Thymus (tissue), 11 donors: Measurements from ENCODE around the gene C1QTNF8. TPM values are rescaled to one million over a fixed set of nuclear protein-coding genes. Genes with fewer than 3 reads are reported as not detected.

Source experiments
- DNase-seq, 9 donors: peaks; one replicate each; pipeline ENCODE4 v3.0.0-alpha.2; 2013; ENCODE audit warnings: low spot score in 9 of 9, low read depth in 6 of 9, missing footprints in 1 of 9
- H3K27ac ChIP-seq, 2 donors: one replicate each; pipeline ENCODE4 v1.5.1; 2013; ENCODE audit warnings: control low read depth in 1 of 2, low read depth in 1 of 2, low read length in 1 of 2, mild to moderate bottlenecking in 1 of 2, moderate library complexity in 1 of 2
- H3K27me3 ChIP-seq, 2 donors: one replicate each; pipeline ENCODE4 v1.5.1; 2013; ENCODE audit warnings: low read length in 1 of 2; ENCODE audit not compliant: control insufficient read depth in 2 of 2, insufficient read depth in 1 of 2
- H3K36me3 ChIP-seq, 2 donors: one replicate each; pipeline ENCODE4 v1.5.1; 2013; ENCODE audit warnings: low read length in 1 of 2, mild to moderate bottlenecking in 1 of 2, moderate library complexity in 1 of 2; ENCODE audit not compliant: control insufficient read depth in 2 of 2, insufficient read depth in 2 of 2
- H3K4me1 ChIP-seq, 2 donors: one replicate each; pipeline ENCODE4 v1.5.1; 2013; ENCODE audit warnings: low read length in 2 of 2; ENCODE audit not compliant: control insufficient read depth in 2 of 2, insufficient read depth in 2 of 2
- H3K4me3 ChIP-seq, 2 donors: one replicate each; pipeline ENCODE4 v1.5.1; 2013; ENCODE audit warnings: low read length in 2 of 2, control low read depth in 1 of 2, mild to moderate bottlenecking in 1 of 2
- H3K9me3 ChIP-seq, 2 donors: one replicate each; pipeline ENCODE4 v1.5.1; 2013; ENCODE audit warnings: low read length in 1 of 2, mild to moderate bottlenecking in 1 of 2; ENCODE audit not compliant: control insufficient read depth in 2 of 2, insufficient read depth in 1 of 2
- WGBS: extraction: QIAGEN DNeasy Blood & Tissue Kit; methylation state at CpG from one replicate; pipeline ENCODE4 v1.1.7; 2013; 5-methylcytosine and 5-hydroxymethylcytosine counted together
- polyA plus RNA-seq: library from polyadenylated mRNA; stranded (reverse); fragments of 200-250 nt; gene quantifications from one replicate; pipeline ENCODE4 v1.2.3, GENCODE V29; 2013
- total RNA-seq: library from RNA; stranded (reverse); fragments of 120-200 nt; gene quantifications from one replicate; pipeline ENCODE4 v1.2.4, GENCODE V29; 2013
- donor health status: healthy.

C1QTNF8 gene
- total and polyA plus RNA-seq, 2 donors = 0.05 TPM; not detected in 1

DNA sequence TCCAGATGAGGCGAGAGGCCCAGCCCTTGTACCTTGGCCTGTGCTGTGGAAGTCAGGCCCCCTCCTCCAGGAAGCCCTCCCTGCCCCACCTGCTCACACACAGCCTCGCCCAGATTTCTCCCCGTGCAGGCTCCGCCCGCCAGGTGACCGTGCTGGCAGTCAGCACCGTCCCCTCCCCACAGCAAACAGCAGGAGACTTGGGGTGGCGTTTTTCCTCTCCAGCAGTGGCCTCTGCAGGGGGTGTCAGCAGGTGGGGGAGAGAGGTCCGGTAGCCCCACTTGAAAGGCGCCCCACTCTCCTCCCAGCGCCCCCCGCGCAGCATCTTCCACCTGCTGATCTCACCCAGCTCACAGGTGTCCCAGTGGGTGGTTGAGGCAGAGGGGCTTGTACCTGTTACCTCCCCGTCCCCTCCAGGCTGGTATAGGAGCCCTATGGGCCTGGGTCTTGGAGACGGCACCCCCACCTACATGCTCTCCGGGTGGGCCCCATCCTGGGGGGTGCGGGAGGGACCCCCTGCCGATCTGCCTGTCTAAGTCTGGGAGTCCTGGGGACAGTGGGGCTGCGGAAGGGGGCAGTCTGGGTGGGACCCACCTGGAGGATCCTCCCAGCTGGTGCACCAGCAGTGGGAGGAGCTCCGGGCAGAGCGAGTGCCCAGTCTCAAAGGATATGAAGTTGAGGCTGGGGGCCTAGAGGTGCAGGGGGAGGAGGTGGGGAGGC lies 4.2 kb upstream of the C1QTNF8 start:
- peaks cover 9 to 57% of the 10 kb centered on the region in 2 donors for H3K27me3 ChIP-seq
- H3K27ac ChIP-seq = no peak overlapping the region
- H3K4me1 ChIP-seq = no peaks in the 10 kb centered on the region
- H3K36me3 ChIP-seq = no peaks in the 10 kb centered on the region
- H3K4me3 ChIP-seq = no peak overlapping the region
- no peaks in the 10 kb centered on the region for H3K9me3 ChIP-seq
- no peak for DNase-seq
- 65% methylated on average over 21 of the region's 21 CpGs for WGBS

DNA sequence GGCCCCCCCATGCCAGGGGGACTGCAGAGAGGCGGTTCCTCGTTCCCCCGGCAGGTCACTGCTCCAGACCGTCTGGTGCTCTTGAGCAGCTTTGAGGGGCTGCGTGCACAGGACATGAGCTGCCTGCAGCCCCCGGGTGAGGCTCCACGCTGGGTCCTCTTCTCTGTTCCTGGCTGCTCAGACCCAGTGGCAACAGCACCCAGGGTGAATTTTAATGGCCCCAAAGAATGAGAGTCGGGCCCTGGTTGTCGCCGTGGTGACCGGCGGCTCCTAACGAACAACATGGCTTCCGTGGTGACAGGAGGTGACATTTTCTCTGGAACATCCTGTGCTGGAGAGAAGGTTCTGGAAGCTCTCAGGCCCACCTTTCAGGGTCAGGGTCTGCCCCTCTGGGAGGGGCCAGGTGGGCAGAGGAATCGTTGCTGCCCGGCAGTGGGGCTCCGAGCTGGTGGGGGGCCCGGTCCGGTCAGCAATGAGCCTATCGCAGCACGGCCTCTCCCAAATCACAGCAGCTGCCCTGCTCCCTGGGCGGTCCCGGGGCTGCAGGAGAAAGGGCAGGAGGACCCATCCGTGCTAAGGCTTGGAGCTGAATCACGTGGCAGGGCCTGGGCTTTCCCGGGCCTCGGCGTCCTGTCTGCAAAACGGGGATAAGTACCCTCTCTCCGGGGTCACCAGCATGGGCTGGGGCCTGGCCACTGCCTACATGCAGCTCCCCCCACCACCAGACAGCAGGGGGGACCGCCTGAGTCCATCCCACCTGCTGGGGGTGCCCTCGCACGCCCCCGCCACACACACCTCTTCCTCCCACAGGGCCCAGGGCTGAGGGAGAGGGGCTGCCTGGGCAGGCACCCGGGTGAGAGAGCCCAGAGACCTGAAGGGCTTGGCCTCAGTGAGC lies 3.4 kb upstream of the C1QTNF8 start:
- Histone ChIP-seq H3K4me3 (no peak overlapping the region), H3K9me3 (no peaks in the 10 kb centered on the region), H3K27me3 (peaks cover 11 to 49% of the 10 kb centered on the region in 2 donors), H3K4me1 (no peaks in the 10 kb centered on the region), H3K27ac (no peak overlapping the region), H3K36me3 (no peaks in the 10 kb centered on the region)
- no peak for DNase-seq
- 60% methylated on average over 35 of the region's 35 CpGs for WGBS

DNA sequence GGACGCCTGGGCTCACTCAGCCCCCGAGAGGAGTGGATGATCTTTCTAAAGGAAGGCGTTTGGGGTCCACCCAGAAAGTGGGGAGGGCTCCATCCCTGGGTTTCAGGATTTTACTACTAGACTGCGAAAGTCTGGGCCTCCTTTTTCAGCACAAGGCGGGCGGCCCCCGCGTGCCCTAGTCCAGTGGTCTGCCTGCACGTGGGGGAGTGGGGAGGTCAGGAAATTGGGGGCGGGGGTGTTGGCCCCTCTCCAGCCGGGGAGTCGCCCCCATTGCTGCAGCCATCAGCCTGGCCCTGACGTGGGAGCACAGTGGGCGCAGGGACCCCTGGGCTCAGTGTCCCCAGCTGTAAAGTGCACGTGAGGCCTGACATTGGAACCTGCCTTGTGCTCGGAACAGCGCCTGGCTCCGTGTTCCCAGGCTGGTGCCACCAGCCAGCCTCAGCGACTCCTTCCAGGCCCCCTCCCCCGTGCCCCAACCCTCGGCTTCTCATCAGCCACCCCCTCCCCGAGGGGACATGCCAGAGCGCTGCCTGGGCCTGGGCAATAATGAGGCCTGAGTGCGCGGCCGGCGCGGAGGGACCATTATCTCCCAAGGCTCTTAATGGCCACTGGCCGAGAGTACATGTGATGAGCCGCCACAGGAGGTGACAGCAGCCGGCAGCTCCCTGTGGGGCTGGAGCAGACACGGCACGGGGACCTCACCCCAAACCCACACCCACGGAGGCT lies 2.4 kb upstream of the C1QTNF8 start:
- H3K4me3 ChIP-seq = no peak overlapping the region
- H3K4me1 ChIP-seq = no peaks in the 10 kb centered on the region
- WGBS = 56% methylated on average over 34 of the region's 34 CpGs
- H3K27ac ChIP-seq = no peak overlapping the region
- no peaks in the 10 kb centered on the region for H3K9me3 ChIP-seq
- DNase-seq = no peak
- H3K36me3 ChIP-seq = no peaks in the 10 kb centered on the region
- peaks cover 8 to 44% of the 10 kb centered on the region in 2 donors for H3K27me3 ChIP-seq

DNA sequence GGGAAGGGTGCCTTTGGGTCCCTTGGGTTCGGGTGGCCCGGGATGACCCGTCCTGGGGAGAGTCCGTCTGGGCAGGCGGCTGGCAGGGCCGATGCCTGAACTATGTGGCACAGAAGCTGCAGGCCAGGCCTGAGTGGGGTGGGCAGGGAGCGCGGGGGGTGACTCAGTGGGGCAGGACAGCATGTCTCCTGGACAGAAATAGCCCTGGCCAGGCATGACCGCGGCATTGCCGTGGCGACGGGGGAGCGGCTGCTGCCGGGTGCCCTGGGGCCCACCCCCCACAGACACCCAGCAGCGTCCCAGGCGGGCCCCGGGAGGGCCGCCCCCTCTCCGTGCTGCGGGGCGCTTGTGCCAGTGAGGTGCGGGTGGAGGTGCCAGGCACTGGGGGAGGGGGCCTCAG lies 1.8 kb upstream of the C1QTNF8 start:
- WGBS = 91% methylated on average over 23 of the region's 23 CpGs
- H3K27me3 ChIP-seq = peaks cover 8 to 38% of the 10 kb centered on the region in 2 donors
- no peak for DNase-seq
- no peaks in the 10 kb centered on the region for H3K4me1 ChIP-seq
- no peaks in the 10 kb centered on the region for H3K9me3 ChIP-seq
- H3K4me3 ChIP-seq = no peak overlapping the region
- no peaks in the 10 kb centered on the region for H3K36me3 ChIP-seq
- H3K27ac ChIP-seq = no peak overlapping the region

DNA sequence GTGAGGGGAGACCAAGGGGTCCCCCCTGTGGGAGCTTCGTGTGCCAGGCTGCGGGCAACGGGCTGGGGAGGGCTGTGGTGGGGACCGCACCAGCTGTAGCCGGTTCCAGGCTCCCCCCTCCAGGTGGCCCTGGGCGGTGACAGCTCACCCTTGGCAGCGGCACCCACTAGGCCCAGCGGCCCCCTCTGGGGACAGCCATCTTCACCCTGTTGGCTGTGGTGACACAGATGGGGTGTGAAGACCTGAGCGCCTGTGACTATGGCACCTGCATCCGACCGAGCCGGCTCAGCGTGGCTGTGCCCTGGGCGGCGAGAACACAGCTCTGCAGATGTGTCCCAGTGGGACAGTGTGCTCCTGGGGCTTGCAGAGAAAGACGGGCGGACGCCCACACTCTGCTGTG lies 1.1 kb upstream of the C1QTNF8 start:
- Histone ChIP-seq H3K9me3 (peaks cover 1 to 3% of the 10 kb centered on the region in 2 donors), H3K36me3 (no peaks in the 10 kb centered on the region), H3K4me3 (no peak overlapping the region), H3K4me1 (no peaks in the 10 kb centered on the region), H3K27me3 (peaks cover 8 to 38% of the 10 kb centered on the region in 2 donors), H3K27ac (no peak overlapping the region)
- WGBS = 83% methylated on average over 18 of the region's 18 CpGs
- no peak for DNase-seq

DNA sequence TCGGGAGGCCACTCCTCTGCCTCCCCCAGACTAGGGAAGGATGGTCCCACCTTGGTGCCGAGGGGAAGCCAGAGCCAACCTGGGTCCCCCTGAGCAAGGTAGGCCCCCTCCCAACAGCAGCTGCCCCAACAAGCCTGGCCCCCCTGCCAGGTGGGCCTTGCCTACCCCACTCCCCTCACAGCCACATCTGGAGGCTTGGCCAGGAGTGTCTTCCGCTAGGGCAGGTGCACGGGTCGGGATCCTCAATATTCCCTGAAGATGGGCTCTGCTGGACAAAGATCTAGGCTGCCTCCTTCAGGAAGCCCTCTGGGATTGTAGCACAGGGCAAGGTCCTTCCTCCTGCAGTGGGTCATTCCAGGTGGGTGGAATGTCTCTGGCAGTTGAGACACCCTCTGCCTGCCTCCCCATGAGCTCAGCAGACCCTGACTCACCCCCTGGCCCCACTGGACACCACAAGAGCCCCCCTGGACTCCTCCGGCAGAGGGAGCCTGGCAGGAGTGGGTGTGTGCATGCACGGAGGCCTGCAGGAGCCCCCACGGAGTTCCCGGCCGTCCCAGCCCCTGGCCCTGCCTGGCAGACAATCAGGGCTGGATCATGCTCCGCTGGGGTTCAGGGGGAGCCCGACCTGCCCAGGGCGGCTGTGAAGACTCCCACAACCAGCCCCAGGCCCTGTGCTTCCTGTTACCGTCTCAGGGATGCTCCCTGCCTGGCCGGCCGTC lies 435 bp downstream of the C1QTNF8 start:
- Histone ChIP-seq H3K36me3 (no peaks in the 10 kb centered on the region), H3K27me3 (peaks cover 6 to 31% of the 10 kb centered on the region in 2 donors)
- WGBS = 65% methylated on average over 16 of the region's 16 CpGs

DNA sequence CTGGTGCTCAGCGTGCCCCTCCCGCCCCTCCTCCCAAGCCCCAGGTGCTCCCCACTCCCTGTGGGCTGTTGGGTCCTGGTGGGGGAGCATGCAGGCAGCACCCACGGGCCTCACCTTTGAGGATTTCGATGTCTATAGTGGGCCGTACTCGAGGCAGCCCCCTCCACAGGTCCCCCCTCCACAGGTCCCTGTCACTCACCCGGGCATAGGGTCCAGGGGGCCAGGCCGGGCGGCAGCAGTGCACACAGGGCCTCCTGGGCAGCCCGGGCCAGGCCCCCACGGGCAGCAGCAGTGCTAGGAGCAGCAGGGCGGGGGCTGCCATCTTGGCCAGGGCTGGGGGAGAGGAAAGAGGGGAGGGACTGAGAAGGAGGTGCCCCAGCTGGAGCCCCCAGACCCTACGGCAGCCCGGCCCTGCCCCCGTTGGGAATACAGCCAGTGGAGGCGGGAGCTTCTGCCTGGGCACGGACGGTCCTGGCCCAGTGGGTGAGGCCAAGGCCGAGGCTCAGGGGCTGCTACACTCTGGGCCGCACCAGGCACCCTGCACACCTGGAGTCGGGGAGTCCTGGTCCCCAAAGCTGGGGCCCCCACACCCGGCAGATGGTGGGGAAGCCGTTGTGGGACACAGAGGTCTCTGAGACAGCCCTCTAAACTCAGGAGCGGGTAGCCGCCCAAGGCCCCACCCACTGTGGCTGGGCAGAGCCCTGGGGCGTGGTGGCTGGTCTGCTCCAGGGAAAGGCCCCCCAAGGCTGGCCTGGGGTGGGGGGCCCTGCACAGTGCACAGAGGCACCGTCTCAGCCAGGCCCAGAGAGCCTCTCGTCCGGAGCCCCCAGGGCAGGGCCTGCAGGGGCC lies 1.2 kb downstream of the C1QTNF8 start:
- DNase-seq = no peak
- peaks cover 6 to 33% of the 10 kb centered on the region in 2 donors for H3K27me3 ChIP-seq
- WGBS = 76% methylated on average over 29 of the region's 29 CpGs

More for the DNA sequence above, 435 bp downstream of the C1QTNF8 start:
- no peaks in the 10 kb centered on the region for H3K4me1 ChIP-seq
- no peak for DNase-seq
- peaks cover 4 to 18% of the 10 kb centered on the region in 2 donors for H3K9me3 ChIP-seq
- no peak overlapping the region for H3K4me3 ChIP-seq
- H3K27ac ChIP-seq = no peak overlapping the region

DNA sequence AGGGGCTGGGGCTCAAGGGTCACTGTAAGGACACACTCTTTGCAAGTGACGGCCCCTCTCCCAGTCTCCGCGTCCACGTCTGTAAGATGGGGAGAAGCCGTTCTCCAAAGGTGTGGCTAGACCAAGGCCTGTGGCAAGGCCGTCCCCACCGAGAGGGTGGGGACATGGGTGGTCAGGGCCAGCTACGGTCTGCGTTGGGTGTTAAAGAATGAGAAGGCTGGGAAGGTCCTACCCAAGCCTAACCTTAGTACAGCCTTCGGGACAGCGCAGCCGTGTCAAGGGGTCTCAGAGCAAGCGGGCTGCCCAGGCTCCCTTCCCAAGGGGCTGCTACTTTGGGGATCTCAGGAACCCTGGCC lies 1.9 kb downstream of the C1QTNF8 start:
- Histone ChIP-seq H3K36me3 (no peaks in the 10 kb centered on the region), H3K9me3 (peaks cover 4 to 19% of the 10 kb centered on the region in 2 donors), H3K4me3 (no peak overlapping the region), H3K4me1 (no peaks in the 10 kb centered on the region), H3K27me3 (peaks cover 3 to 32% of the 10 kb centered on the region in 2 donors), H3K27ac (no peak overlapping the region)
- WGBS = 76% methylated on average over 13 of the region's 13 CpGs
- no peak for DNase-seq

More for the DNA sequence above, 1.2 kb downstream of the C1QTNF8 start:
- Histone ChIP-seq H3K36me3 (no peaks in the 10 kb centered on the region), H3K4me1 (no peaks in the 10 kb centered on the region), H3K9me3 (peaks cover 4 to 18% of the 10 kb centered on the region in 2 donors), H3K4me3 (no peak overlapping the region), H3K27ac (no peak overlapping the region)
